HG03108 (cell line): Measurements from ENCODE around the gene EIF4ENIF1.
"Not testable (repeated sequence)": the region's sequence is repeated elsewhere in the genome, so short reads cannot be mapped to it uniquely, and the experiment has no call there.

Experiments
- ATAC-seq: cut with Tn5 transposase; IDR thresholded peaks from one replicate; pipeline ENCODE4 v1.9.1; 2021; ENCODE audit warnings: moderate library complexity; ENCODE audit not compliant: unreplicated experiment

Gene EIF4ENIF1

GRCh38 chr22:31489632-31490495 is at the start of gene EIF4ENIF1:
Gene EIF4ENIF1 (minus strand): TSS chr22:31489842. CDS start chr22:31488718, 1,124 bp downstream.
- ATAC-seq, result no peak

- no peak for ATAC-seq
Observed at GRCh38 chr22:31538815-31539214, 49.2 kb upstream of the EIF4ENIF1 start.

GRCh38 chr22:31537019-31537535 is 47.4 kb upstream of the EIF4ENIF1 start:
- no peak for ATAC-seq

GRCh38 chr22:31533374-31533773 is 43.7 kb upstream of the EIF4ENIF1 start:
- no peak for ATAC-seq

- no peak for ATAC-seq
Observed at GRCh38 chr22:31532060-31532459, 42.4 kb upstream of the EIF4ENIF1 start.

- no peak for ATAC-seq
Observed at GRCh38 chr22:31530823-31531195, 41.2 kb upstream of the EIF4ENIF1 start.

GRCh38 chr22:31526270-31526669 is 36.6 kb upstream of the EIF4ENIF1 start:
- ATAC-seq, result no peak

GRCh38 chr22:31524132-31524531 is 34.5 kb upstream of the EIF4ENIF1 start:
- ATAC-seq, result not testable (repeated sequence)

GRCh38 chr22:31520051-31520450 is 30.4 kb upstream of the EIF4ENIF1 start:
- no peak for ATAC-seq

GRCh38 chr22:31509061-31509762 is 19.6 kb upstream of the EIF4ENIF1 start:
- ATAC-seq, result no peak

GRCh38 chr22:31508536-31508935 is 18.9 kb upstream of the EIF4ENIF1 start:
- no peak for ATAC-seq

- ATAC-seq, result not testable (repeated sequence)
Observed at GRCh38 chr22:31507517-31507916, 17.9 kb upstream of the EIF4ENIF1 start.

- ATAC-seq, result no peak
Observed at GRCh38 chr22:31504282-31504681, 14.6 kb upstream of the EIF4ENIF1 start.

GRCh38 chr22:31503211-31503964 is 13.7 kb upstream of the EIF4ENIF1 start:
- no peak for ATAC-seq

GRCh38 chr22:31501738-31502137 is 12.1 kb upstream of the EIF4ENIF1 start:
- no peak for ATAC-seq

GRCh38 chr22:31497148-31497938 is 7.7 kb upstream of the EIF4ENIF1 start:
- no peak for ATAC-seq

GRCh38 chr22:31496735-31497146 is 7.1 kb upstream of the EIF4ENIF1 start:
- ATAC-seq, result peak; percentile 16

GRCh38 chr22:31496007-31496734 is 6.5 kb upstream of the EIF4ENIF1 start, which contains the start of gene SFI1:
Gene SFI1 (plus strand): TSS chr22:31496536. CDS start chr22:31508285, 11,749 bp downstream.
- peak; percentile 67 for ATAC-seq

GRCh38 chr22:31495343-31495742 is 5.7 kb upstream of the EIF4ENIF1 start:
- ATAC-seq, result no peak
